Amniotic epithelial cell (primary cell): ENCODE data around the gene PSAP.

Experiments used
- DNase-seq: peaks from one replicate; pipeline ENCODE4 v3.0.0-alpha.2; 2010; ENCODE audit warnings: low read depth

PSAP gene

DNA sequence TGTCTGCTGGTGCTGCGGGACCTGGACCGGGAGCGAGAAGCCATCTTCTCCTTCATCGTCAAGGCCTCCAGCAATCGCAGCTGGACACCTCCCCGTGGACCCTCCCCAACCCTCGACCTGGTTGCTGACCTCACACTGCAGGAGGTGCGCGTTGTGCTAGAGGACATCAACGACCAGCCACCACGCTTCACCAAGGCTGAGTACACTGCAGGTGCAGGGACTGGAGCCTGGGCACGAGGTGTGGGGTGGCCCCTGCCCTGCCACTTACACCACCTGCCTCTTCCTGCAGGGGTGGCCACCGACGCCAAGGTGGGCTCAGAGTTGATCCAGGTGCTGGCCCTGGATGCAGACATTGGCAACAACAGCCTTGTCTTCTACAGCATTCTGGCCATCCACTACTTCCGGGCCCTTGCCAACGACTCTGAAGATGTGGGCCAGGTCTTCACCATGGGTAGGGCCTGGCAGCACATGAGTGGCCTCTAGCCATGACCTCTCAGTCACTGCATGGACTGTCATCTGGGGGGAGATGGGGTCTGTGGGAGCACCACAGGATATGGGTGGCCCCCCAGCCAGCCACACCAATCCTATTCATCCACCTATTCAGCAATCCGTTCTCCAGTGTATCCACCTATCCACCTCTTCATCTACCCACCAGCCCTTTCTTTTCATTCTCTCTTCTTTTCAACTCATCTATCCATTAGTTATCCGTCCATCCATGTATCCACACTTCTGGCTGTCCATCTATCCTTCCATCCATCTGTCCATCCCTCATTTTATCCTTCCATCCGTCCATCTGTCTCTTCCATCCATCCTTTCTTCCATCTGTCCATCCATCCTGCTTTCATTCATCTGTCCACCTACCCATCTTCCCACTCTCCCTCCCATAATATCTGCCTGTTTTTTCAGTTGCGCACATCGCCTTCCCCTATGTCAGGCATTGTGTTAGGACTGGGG, 43.2 kb downstream of the PSAP start:
- DNase-seq, result no peak

DNA sequence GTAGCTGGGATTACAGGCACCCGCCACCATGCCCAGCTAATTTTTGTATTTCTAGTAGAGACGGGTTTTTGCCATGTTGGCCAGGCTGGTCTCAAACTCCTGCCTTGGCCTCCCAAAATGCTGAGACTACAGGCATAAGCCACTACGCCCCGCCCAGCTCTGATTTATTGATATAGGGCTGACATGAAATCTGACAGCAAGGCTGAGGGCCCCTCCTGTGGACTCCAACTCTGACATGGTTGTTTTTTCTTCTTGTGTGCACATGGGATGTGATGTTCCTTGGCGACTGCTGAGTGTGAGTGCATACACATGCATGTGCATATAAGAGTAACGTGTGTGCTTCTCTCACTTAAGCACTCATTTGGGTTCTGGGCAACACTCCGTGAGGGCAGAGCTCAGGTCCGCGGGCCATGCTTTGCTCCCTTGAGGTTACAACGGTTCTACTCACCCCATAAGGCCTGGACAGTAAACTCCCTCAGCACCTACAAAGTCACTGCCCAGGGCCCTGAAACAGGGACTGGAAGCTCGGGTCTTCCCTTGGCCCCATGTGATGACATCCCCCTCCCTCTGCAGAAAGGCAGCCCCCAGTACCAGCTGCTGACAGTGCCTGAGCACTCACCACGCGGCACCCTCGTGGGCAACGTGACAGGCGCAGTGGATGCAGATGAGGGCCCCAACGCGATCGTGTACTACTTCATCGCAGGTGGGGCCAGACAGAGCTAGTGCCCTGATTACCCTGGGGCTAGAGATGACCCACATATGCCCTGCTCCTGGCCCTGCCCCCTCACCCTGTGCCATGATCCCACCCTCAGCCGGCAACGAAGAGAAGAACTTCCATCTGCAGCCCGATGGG, 44.1 kb downstream of the PSAP start:
- DNase-seq, result no peak

DNA sequence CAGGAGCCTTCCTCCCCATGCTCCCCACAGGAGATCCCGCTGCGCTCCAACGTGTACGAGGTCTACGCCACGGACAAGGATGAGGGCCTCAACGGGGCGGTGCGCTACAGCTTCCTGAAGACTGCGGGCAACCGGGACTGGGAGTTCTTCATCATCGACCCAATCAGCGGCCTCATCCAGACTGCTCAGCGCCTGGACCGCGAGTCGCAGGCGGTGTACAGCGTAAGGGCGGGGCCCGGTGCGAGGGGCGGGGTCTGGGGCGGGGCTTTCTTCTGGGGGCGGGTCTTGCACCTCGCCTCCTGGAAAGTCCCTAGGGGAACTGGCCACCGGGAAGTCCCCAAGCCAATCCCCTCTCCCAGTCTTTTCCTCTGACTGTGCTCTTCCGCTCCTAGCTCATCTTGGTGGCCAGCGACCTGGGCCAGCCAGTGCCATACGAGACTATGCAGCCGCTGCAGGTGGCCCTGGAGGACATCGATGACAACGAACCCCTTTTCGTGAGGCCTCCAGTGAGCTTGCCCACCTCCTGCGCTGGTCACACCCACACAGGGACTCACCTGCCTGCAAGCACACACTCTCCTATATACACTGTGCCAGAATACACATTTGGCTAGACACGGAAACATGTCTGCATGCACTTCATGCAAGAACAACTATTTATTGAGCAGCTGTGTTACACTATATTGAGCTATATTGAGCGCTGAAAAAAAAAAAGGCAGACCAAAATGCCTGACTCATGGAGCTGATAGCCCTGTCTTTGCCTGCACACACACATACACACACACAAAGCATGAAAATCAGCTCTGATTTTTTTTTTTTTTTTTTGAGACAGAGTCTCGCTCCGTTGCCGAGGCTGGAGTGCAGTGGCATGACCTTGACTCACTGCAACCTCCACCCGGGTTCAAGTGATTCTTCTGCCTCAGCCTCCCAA, 45.0 kb downstream of the PSAP start:
- peak; percentile 56 for DNase-seq

DNA sequence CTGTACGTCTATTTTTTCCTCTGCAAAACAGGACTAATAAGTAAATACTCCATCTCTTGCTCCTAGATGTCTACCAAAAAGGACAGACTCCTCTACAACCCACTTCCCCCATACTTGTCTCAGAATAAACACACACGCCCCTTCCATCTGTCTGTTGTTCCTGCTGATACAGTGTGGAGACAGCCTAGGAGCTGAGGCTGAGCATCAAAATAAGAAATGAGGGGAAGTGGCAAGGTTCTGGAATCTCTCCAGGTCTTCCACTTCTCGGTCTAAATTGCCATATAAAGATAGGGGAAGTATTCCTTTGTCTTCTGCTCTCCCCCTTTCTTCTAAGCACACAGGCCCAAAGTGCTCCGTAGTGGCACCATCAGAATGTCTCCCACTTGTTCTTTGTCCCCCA, 47.0 kb downstream of the PSAP start:
- no peak for DNase-seq

DNA sequence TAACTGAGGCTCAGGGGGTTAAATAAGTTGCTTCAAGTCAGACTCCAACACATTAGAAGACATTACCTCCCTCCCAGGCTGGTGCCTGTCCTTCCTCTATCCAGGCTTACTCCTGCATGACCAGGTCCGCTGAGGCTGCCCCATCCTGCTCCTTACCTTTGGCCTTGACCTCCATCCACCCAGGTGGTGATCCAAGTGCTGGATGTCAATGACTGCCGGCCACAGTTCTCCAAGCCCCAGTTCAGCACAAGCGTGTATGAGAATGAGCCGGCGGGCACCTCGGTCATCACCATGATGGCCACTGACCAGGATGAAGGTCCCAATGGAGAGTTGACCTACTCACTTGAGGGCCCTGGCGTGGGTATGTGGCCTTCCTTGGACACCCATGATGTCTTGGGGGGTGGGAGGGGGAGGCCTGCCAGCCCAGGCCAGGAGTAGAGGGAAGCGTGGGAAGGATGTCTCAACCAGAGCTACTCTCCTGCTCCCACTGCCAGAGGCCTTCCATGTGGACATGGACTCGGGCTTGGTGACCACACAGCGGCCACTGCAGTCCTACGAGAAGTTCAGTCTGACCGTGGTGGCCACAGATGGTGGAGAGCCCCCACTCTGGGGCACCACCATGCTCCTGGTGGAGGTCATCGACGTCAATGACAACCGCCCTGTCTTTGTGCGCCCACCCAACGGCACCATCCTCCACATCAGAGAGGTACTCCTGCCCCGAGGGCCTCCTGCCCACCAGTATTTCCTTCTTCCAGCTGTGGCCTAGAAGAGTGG, 48.1 kb downstream of the PSAP start:
- no peak for DNase-seq

DNA sequence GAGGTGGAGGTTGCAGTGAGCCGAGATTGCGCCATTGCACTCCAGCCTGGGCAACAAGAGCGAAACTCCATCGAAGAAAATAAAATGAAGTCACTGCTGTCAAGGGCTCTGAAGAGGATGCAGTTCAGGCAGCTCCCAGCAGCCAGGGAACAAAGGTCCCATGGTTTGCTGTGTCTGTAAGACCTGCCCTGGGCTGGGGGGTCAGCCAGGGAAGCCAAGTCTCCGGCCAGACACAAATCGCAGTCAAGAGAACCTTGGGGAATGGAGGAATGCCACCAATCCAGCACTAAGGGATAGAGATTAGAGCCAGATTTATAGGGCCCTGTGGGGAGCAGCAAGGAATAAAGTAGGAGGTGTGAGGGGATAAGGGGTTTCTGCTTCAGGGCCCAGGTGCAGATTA, 48.8 kb downstream of the PSAP start:
- no peak for DNase-seq

DNA sequence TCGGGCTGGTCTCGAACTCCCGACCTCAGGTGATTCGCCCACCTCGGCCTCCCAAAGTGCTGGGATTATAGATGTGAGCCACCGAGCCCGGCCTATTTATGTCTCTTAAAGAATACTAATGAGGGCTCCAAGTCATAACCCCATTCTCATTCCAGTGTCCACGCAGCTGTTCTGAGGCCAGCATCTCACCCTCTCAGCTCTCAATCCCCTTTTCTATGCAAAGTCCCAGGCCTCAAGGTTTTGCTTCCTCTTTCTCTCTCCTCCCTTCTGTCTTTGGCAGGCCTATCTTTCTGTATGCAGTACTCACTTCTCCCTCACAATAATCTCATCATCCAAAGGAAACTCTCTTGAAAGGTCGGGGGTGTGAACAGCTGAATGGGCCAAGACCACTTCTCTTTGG, 49.7 kb downstream of the PSAP start:
- no peak for DNase-seq

DNA sequence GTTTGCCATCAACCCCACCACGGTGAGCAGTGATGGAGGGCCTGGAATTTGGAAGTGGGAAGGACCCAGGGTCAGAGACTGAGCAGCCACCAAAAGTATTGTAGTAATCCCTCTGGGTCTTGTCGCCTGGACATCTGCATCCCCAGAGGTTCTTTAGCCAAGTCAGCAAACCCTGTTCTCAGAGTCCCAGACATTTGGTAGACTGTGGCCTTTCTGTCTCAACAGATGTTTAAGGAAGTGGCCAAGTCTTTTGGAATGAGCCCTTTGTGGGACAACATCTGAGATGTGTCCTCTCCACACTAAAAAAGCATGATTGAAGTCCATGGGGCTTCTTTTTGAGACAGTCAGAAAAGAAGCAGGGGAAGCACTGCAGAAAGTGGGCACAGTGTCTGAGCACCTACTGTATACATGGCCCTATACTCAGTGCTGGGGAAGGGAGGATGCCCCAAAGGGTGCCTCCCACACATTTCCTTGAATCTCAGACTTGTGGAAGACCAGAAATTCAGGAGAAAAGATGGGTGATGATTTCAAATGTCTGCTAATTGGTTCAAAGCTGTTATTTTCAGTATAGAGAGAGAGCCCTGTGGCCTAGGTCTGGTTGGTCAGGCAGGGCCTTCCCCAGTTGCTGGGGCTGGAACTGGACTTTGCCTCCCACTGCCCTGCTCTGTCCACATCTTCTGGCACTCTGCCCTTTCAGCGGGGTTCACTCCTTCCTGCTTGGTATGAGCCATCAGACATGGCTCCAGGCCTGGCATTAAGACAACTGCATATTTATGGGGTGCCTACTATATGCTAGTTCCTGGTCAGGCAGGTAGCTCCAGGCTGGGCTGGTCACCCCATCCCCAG, 51.2 kb downstream of the PSAP start:
- DNase-seq, result peak; percentile 38

DNA sequence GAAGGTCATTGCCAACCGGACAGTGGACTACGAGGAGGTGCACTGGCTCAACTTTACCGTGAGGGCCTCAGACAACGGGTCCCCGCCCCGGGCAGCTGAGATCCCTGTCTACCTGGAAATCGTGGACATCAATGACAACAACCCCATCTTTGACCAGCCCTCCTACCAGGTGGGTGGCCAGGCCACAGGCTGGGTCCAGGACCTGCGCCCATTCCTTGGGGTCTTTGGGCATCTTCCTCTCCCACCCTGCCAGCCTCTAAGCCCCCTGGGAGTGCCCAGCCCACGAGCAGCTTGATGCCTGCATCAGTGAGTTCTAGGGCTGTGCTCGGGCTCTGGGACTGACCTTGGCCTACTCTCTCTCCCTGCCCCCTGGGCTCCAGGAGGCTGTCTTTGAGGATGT, 51.9 kb downstream of the PSAP start:
- no peak for DNase-seq

DNA sequence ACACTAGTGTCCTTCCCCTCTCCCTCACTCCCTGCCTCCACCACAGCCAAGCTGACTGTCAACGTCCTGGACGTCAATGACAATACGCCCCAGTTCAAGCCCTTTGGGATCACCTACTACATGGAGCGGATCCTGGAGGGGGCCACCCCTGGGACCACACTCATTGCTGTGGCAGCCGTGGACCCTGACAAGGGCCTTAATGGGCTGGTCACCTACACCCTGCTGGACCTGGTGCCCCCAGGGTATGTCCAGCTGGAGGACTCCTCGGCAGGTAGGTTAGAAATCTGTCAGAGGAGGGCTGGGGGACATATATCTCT, 52.8 kb downstream of the PSAP start:
- DNase-seq, result no peak

DNA sequence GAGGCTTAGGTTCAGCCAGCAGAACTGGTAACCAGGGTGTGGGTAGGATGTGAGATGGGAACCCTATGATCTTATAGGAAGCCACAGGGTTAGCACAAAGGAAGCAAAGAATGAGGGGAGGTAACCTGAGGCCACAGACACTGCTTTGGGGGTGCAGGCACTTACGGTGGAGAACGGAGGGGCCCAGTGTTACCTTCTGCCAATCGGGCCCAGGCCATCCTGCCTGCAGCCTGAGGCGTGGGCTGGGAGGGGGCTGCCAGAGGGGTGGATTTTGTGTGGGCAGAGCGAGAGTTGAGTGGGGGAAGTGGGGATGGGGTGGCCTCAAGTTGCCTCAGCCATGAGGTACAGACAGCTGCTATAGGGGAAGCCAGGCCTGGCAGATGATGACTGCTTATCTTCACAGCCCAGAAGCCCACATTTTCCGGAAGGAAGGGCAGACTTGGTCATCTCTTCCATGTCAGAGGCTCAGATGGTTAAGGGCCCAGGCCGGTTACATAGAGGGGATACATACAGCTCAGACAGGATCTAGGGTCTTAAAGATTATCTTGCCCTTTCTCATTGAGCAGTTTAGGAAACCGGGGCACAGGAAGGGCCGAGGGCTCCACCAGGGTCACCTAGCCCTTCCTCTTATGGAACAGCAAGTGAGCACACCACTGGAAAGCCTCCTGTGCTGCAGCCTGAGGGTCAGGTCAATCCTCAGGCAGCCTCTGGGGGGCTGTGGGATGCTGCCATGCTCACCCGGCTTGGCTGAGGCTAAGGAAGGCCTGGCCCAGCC, 53.3 kb downstream of the PSAP start:
- DNase-seq, result no peak

DNA sequence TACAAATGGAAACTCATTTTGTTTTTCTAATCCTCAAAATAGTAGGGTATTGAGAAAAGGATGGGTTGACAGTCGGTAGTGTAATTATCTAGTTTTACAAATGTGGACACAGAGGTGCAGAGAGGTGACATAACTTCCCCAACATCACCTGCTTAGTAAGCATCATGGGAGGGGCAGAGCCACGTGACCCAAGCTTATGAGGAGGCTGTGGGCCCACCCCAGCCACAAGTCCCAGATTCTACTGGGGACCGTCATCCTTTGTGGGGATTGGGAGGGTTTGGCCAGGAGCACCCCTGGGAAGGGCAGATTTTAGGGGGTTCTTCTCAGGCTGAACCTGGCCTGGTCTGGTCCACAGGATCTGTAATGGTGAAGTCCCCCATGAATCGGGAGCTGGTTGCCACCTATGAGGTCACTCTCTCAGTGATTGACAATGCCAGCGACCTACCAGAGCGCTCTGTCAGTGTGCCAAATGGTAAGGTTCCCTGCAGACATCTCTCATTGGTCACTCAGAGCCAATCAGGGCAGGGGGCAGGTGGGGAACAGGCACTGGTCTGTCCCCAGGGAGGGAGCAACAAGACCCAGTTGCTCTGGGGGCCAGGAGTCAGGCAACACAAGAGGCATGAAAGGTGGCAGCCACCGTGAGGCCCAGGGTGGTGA, 54.2 kb downstream of the PSAP start:
- no peak for DNase-seq

DNA sequence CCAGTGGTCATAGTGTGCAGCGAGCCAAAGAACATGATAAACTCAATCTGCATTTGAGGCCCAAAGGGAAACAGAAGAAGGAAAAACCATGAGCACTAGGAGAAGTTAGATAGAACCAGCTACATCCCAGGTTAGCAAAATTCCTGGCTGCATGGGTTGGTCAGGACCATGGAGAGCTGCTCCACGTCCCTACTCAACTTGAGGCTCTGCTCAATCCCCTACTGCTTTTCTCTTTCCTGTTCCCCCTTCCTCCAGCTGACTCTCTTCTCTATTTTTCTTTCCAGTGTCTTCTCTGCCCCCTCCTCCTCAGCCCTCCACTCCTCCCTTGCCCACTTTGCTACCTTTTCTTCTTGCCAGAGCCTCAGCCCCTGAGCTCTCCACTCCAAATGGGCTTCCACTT, 55.8 kb downstream of the PSAP start:
- DNase-seq, result peak; percentile 34

DNA sequence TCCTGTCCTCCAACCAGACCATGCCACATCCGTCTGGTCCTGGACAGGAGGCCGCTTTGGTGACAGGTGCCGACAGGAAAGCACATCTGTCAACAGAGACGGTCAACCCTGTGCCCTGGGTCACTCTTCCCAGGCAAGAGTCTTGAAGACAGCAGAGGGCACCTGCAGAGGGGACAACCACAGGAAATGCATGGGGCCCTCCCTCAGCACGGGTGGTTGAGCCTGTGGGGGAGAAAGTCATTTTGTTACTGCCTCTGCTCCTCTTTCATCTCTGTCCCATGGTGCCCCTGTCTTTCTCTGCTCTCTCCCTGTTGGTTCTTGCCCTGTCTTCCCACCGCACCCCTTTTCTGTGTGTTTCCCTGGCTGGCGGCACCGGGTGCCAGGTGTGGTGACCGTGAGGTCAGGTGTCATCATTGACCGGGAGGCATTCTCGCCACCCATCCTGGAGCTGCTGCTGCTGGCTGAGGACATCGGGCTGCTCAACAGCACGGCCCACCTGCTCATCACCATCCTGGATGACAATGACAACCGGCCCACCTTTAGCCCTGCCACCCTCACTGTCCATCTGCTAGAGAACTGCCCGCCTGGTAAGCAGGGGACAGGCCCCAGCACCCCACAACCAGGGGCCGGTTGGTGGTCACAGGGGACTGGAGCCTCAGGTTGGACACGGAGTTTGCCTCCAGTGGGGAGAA, 60.2 kb downstream of the PSAP start:
- DNase-seq, result no peak

DNA sequence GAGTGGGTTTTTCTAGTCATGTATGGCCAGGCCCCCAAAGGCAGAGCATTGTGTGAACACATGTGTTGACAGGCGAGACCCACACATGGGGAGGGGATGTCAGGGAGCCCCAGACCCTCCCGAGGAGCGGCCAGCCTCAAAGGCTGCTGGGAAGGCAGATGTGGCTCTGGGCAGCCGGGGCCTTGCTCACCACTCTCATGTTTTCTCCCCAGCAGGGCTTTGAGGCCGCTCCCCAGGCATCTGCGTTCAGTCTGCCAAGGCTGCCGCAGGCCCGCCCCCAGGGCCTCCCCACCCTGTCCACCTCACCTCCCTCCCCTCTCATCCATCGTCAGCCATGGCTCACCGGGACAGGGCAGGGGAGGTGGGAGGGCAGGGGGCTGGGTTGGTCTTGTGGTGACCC, 61.2 kb downstream of the PSAP start:
- no peak for DNase-seq

DNA sequence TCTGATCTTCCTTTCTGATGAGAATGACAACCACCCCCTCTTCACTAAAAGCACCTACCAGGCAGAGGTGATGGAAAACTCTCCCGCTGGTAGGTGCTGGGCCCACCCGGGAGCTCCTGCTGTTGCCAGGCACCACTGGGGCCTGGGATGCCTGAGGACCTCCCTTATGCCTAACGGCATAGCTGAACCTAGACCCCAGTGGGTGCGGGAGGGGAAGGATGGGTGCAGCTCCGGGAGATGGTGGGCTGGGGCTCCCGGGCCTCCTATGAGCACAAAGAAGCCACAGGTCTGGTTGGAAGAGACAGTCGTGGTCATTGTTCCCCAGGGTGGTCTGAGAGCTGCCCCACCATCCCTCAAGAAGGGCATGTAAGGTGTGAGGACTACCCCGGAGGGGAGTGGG, 62.1 kb downstream of the PSAP start:
- no peak for DNase-seq

DNA sequence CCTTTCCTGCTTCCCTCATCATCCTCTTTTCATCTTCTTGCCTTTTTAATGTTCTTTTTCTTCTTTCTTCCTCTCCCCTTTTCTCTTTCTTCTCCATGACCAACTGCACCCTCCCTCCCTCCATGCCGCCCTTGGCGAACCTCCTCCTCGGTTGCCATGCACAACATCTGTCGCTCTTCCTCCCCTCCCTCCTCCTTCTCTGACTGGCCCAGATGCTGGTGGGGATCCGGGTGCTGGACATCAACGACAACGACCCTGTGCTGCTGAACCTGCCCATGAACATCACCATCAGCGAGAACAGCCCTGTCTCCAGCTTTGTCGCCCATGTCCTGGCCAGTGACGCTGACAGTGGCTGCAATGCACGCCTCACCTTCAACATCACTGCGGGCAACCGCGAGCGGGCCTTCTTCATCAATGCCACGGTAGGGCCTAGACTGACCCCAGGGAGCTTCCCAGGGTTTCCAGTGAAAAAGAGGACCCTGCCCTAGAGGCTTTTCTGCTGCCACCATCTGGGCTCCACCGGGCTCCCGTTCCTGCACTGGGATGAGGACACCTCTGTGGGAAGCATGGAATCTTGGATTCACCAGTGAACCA, 66.3 kb downstream of the PSAP start:
- DNase-seq, result no peak
